Transverse colon (tissue), 4 donors: ENCODE measurements around the gene LUZP2.

Source experiments
- POLR2AphosphoS5 ChIP-seq, 3 donors: sonication (generic); formaldehyde crosslinking; IDR thresholded peaks; one replicate each; pipeline ENCODE4 v1.6.1; 2016; ENCODE audit warnings: antibody characterized with exemption in 3 of 3
- TF ChIP-seq, protein P1 (sequence below), 5 experiments: fragments of 200-600 bp in 3 of 5; fragments of 450-650 bp in 2 of 5; sonication (generic) in 3 of 5; IDR thresholded peaks; 1 replicate in 2 of 5; 2 replicates in 3 of 5; pipeline ENCODE4 v1.5.1; 2016 to 2017; ENCODE audit warnings: antibody characterized with exemption in 5 of 5, inconsistent platforms in 3 of 5, mild to moderate bottlenecking in 2 of 5, moderate library complexity in 1 of 5

DNA sequence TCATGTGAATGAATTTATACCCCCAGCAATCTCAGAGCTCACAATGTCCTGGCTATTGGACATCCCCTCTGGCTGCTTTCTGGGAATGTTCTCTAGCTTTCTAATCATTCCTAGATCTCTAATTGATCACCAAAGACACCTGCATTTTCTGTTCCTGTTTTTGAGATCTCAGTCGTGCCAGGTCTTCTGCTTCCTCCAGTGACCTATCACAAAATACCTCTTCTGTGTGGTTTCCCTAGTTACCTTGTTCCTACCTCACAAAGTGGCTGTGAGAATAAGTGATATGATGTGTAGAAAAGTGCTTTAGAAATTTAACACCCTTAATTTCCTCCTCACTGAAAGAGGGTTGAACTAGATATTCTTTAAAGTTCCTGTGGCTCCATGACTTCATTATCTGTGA, 92.2 kb downstream of the LUZP2 start:
- TF ChIP-seq, protein P1, sequence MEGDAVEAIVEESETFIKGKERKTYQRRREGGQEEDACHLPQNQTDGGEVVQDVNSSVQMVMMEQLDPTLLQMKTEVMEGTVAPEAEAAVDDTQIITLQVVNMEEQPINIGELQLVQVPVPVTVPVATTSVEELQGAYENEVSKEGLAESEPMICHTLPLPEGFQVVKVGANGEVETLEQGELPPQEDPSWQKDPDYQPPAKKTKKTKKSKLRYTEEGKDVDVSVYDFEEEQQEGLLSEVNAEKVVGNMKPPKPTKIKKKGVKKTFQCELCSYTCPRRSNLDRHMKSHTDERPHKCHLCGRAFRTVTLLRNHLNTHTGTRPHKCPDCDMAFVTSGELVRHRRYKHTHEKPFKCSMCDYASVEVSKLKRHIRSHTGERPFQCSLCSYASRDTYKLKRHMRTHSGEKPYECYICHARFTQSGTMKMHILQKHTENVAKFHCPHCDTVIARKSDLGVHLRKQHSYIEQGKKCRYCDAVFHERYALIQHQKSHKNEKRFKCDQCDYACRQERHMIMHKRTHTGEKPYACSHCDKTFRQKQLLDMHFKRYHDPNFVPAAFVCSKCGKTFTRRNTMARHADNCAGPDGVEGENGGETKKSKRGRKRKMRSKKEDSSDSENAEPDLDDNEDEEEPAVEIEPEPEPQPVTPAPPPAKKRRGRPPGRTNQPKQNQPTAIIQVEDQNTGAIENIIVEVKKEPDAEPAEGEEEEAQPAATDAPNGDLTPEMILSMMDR (IDR thresholded peaks at IDR 0.05) = no peak
- no peak for TF ChIP-seq POLR2AphosphoS5 (IDR thresholded peaks at IDR 0.05)
